ENCODE measurements around the gene NUP93. TPM values are rescaled to one million over a fixed set of nuclear protein-coding genes. Genes with fewer than 3 reads are reported as not detected.

The NUP93 gene
- polyA plus RNA-seq, 1 of the 3 experiments (the other 2 are of a cell fraction), result 43.1 TPM

DNA sequence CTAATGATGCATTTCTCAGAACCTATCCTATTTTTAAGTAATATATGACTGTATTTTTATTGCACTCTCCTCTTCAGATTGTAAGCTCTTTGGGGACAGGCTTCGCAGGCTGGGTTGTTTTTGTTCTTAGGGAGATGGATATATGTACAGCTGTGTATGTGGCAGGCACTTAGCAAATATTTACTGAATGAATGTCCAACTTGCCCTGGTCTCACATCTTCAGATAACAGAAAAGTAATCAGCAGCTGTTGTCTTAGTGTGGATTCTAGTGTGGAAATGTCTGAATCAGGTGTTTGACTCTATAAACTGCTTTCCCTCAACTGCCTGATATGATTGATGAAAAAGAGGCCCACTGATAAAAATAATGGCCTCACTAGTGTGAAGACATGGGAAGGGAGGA, 88.0 kb downstream of the NUP93 start (continued):
- TF ChIP-seq GABPA (IDR thresholded peaks at IDR 0.05; ENCODE audit: low read depth) (no peak), EZH2phosphoT487 (IDR thresholded peaks at IDR 0.05; ENCODE audit: borderline replicate concordance, low read depth) (no peak)

- H3K4me1 ChIP-seq (ENCODE audit: control insufficient read depth in 1 of 2, insufficient read depth in 2 of 2, low read depth in 1 of 2, low read length in 1 of 2), result peaks cover 0 to 7% of the 10 kb centered on the region in 2 experiments; a peak in 1 of 4 replicates
- no peak overlapping the region for H2AFZ ChIP-seq (ENCODE audit: low read depth)
- peaks cover 26 to 39% of the 10 kb centered on the region in 2 experiments for H3K36me3 ChIP-seq (replicated peaks in 1 of 2; ENCODE audit: control insufficient read depth in 1 of 2, insufficient read depth in 2 of 2, low read length in 1 of 2)
- no peak for DNase-seq
- H3K27me3 ChIP-seq (ENCODE audit: insufficient read depth), result no peaks in the 10 kb centered on the region
- H3K9me2 ChIP-seq, result no peaks in the 10 kb centered on the region
- no peak overlapping the region for H3K27ac ChIP-seq (ENCODE audit: low read depth in 2 of 2, low read length in 1 of 2)
- no peak overlapping the region for H3K9ac ChIP-seq
- no peaks in the 10 kb centered on the region for H4K20me1 ChIP-seq (ENCODE audit: insufficient read depth)
- TF ChIP-seq MXI1 (IDR thresholded peaks at IDR 0.05; ENCODE audit: low read depth, low read length), result no peak
- TF ChIP-seq, protein P1, sequence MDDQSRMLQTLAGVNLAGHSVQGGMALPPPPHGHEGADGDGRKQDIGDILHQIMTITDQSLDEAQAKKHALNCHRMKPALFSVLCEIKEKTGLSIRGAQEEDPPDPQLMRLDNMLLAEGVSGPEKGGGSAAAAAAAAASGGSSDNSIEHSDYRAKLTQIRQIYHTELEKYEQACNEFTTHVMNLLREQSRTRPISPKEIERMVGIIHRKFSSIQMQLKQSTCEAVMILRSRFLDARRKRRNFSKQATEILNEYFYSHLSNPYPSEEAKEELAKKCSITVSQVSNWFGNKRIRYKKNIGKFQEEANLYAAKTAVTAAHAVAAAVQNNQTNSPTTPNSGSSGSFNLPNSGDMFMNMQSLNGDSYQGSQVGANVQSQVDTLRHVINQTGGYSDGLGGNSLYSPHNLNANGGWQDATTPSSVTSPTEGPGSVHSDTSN (IDR thresholded peaks at IDR 0.05), result no peak
- no peak for TF ChIP-seq FOXM1 (IDR thresholded peaks at IDR 0.05; ENCODE audit: low read depth)
- TF ChIP-seq SIN3A (IDR thresholded peaks at IDR 0.05; ENCODE audit: borderline replicate concordance, low read depth, low read length), result no peak
- TF ChIP-seq MAX (IDR thresholded peaks at IDR 0.05; ENCODE audit: low read depth), result no peak
- no peak for TF ChIP-seq RXRA (IDR thresholded peaks at IDR 0.05; ENCODE audit: borderline replicate concordance, low read depth)
- TF ChIP-seq CHD2 (IDR thresholded peaks at IDR 0.05; ENCODE audit: low read length, partially characterized antibody), result no peak
- H3K79me2 ChIP-seq (ENCODE audit: insufficient read depth), result no peaks in the 10 kb centered on the region
- ChIA-PET POLR2A (no interaction called here), CTCF (no interaction called here)
- 85% methylated on average over 12 of the region's 12 CpGs for WGBS (ENCODE audit: low lambda C conversion rate)
- H3F3A ChIP-seq (replicated peaks; ENCODE audit: insufficient read depth), result no peaks in the 10 kb centered on the region
- no peak overlapping the region for H3K4me2 ChIP-seq
- no peaks in the 10 kb centered on the region for H3K9me3 ChIP-seq
- H3K4me3 ChIP-seq (ENCODE audit: low read depth in 2 of 2, low read length in 1 of 2), result no peak overlapping the region
Observed at GRCh38 chr16:56823081-56823733, 93.3 kb downstream of the NUP93 start.

GRCh38 chr16:56824331-56824730, 94.4 kb downstream of the NUP93 start:
- peaks cover 0 to 7% of the 10 kb centered on the region in 2 experiments; a peak in 1 of 4 replicates for H3K4me1 ChIP-seq (ENCODE audit: control insufficient read depth in 1 of 2, insufficient read depth in 2 of 2, low read depth in 1 of 2, low read length in 1 of 2)
- TF ChIP-seq MXI1 (IDR thresholded peaks at IDR 0.05; ENCODE audit: low read depth, low read length) (no peak), CTCF (IDR thresholded peaks at IDR 0.05) (peak; percentile 39; the same call in 1 of the 2 replicates)
- no peak overlapping the region for H3K9ac ChIP-seq
- no peaks in the 10 kb centered on the region for H3K27me3 ChIP-seq (ENCODE audit: insufficient read depth)
- H3K36me3 ChIP-seq (replicated peaks in 1 of 2; ENCODE audit: control insufficient read depth in 1 of 2, insufficient read depth in 2 of 2, low read length in 1 of 2), result peaks cover 30 to 32% of the 10 kb centered on the region in 2 experiments
- ChIA-PET CTCF (interaction anchor here (0.9 to 1.0 kb wide), 2 partner anchors 10 to 21 kb away, joined by 3 read pairs; no protein-coding TSS in a partner anchor), POLR2A (no interaction called here)
- no peak overlapping the region for H3K4me2 ChIP-seq
- no peak overlapping the region for H3K4me3 ChIP-seq (ENCODE audit: low read depth in 2 of 2, low read length in 1 of 2)
- no peaks in the 10 kb centered on the region for H3K9me3 ChIP-seq
- no peak overlapping the region for H2AFZ ChIP-seq (ENCODE audit: low read depth)
- DNase-seq, result no peak
- no peaks in the 10 kb centered on the region for H3K79me2 ChIP-seq (ENCODE audit: insufficient read depth)
- WGBS (ENCODE audit: low lambda C conversion rate), result 88% methylated on average over 3 of the region's 3 CpGs
- no peaks in the 10 kb centered on the region for H4K20me1 ChIP-seq (ENCODE audit: insufficient read depth)
- no peak overlapping the region for H3K27ac ChIP-seq (ENCODE audit: low read depth in 2 of 2, low read length in 1 of 2)
- no peaks in the 10 kb centered on the region for H3K9me2 ChIP-seq
- H3F3A ChIP-seq (replicated peaks; ENCODE audit: insufficient read depth), result no peaks in the 10 kb centered on the region
